Endothelial cell of umbilical vein (primary cell): Measurements from ENCODE around the gene MGST3. TPM values are rescaled to one million over a fixed set of nuclear protein-coding genes. Genes with fewer than 3 reads are reported as not detected.

Source experiments
- BruUV-seq: library from RNA; stranded (reverse); fragments of 400-500 nt; replicated peaks from 2 replicates; lab custom pipeline; 2021; lab: Mats Ljungman, UMichigan
- CTCF ChIA-PET: fragments of 300-600, 350-600 bp; sonication (Branson Sonifier 250); formaldehyde crosslinking; loops from one replicate; lab custom pipeline; 2021; ENCODE audit warnings: antibody characterized with exemption, inconsistent platforms; lab: Charles Lee
- POLR2A ChIA-PET: fragments of 300-600, 350-600 bp; sonication (Branson Sonifier 250); formaldehyde crosslinking; loops from one replicate; lab custom pipeline; 2021; ENCODE audit warnings: antibody characterized with exemption, inconsistent platforms; lab: Charles Lee
- DNase-seq: peaks from one replicate; pipeline ENCODE4 v3.0.0-alpha.2; 2011; ENCODE audit warnings: low read depth, low spot score
- FAIRE-seq: peaks from 2 replicates; lab custom pipeline; 2011; peaks lifted over from hg19 to GRCh38; lab: Jason Lieb, UNC
- H2AFZ ChIP-seq: 2 replicates; pipeline ENCODE4 v1.6.0; 2012; ENCODE audit warnings: low read depth, low read length, control low read depth, inconsistent platforms
- H3K27ac ChIP-seq: 2 replicates; pipeline ENCODE4 v1.5.1; 2011; ENCODE audit warnings: low read depth, mild to moderate bottlenecking, control low read depth, low read length, moderate library complexity; ENCODE audit not compliant: insufficient read depth
- H3K27me3 ChIP-seq, 2 experiments: 2 replicates each; pipeline versions ENCODE4 v1.6.0 to v1.6.1; 2011; ENCODE audit warnings: low read length in 2 of 2, mixed read lengths in 1 of 2; ENCODE audit not compliant: control insufficient read depth in 2 of 2, insufficient read depth in 2 of 2
- H3K36me3 ChIP-seq, 2 experiments: 2 replicates in 1 of 2; 3 replicates in 1 of 2; pipeline ENCODE4 v1.5.1; 2011; ENCODE audit warnings: low read length in 2 of 2, mild to moderate bottlenecking in 1 of 2, moderate library complexity in 1 of 2; ENCODE audit not compliant: control insufficient read depth in 2 of 2, insufficient read depth in 2 of 2; ENCODE audit errors: extremely low read depth in 1 of 2
- H3K4me1 ChIP-seq: 3 replicates; pipeline ENCODE4 v1.5.1; 2011; ENCODE audit warnings: mild to moderate bottlenecking, low read length; ENCODE audit not compliant: control insufficient read depth, insufficient read depth; ENCODE audit errors: extremely low read depth
- H3K4me2 ChIP-seq: 2 replicates; pipeline ENCODE4 v1.6.1; 2011; ENCODE audit warnings: low read length, control low read depth, mixed read lengths; ENCODE audit not compliant: insufficient read depth
- H3K4me3 ChIP-seq, 3 experiments: fragments of 200-600 bp in 1 of 3; sonication (generic), shearing (Covaris generic) in 1 of 3; replicated peaks in 1 of 3; 2 replicates each; pipeline ENCODE4 v1.5.1; 2011 to 2016; ENCODE audit warnings: control low read depth in 3 of 3, low read length in 3 of 3, mild to moderate bottlenecking in 2 of 3, inconsistent platforms in 1 of 3, low read depth in 1 of 3, moderate library complexity in 1 of 3; ENCODE audit not compliant: insufficient read depth in 1 of 3
- H3K79me2 ChIP-seq: 2 replicates; pipeline ENCODE4 v1.6.0; 2012; ENCODE audit warnings: low read length, inconsistent platforms; ENCODE audit not compliant: control insufficient read depth, insufficient read depth
- H3K9ac ChIP-seq: replicated peaks from 2 replicates; pipeline ENCODE3; 2011; ENCODE audit warnings: low read length, control low read depth; ENCODE audit not compliant: insufficient read depth; ENCODE audit errors: extremely low read depth
- H3K9me1 ChIP-seq: replicated peaks from 3 replicates; pipeline ENCODE4 v1.6.0; 2011; ENCODE audit warnings: mild to moderate bottlenecking, low read length; ENCODE audit not compliant: control insufficient read depth, insufficient read depth; ENCODE audit errors: extremely low read depth
- H3K9me3 ChIP-seq: replicated peaks from 2 replicates; pipeline ENCODE4 v1.5.1; 2012; ENCODE audit warnings: low read length, inconsistent platforms; ENCODE audit not compliant: control insufficient read depth, insufficient read depth
- H4K20me1 ChIP-seq: replicated peaks from 2 replicates; pipeline ENCODE3; 2011; ENCODE audit warnings: mild to moderate bottlenecking, low read length; ENCODE audit not compliant: control insufficient read depth, insufficient read depth; ENCODE audit errors: extremely low read depth
- EZH2 ChIP-seq: IDR thresholded peaks from 2 replicates; pipeline ENCODE4 v1.6.1; 2012; ENCODE audit warnings: borderline replicate concordance, low read depth, mild to moderate bottlenecking, moderate library complexity, low read length, inconsistent platforms; ENCODE audit not compliant: severe bottlenecking
- FOS ChIP-seq: IDR thresholded peaks from 2 replicates; pipeline ENCODE4 v1.6.1; 2011; ENCODE audit warnings: mild to moderate bottlenecking, low read length, moderate library complexity, borderline replicate concordance; ENCODE audit not compliant: insufficient read depth
- GATA2 ChIP-seq: IDR thresholded peaks from 2 replicates; pipeline ENCODE4 v1.7.0; 2011; ENCODE audit warnings: low read depth, mild to moderate bottlenecking, moderate library complexity, mixed read lengths, low read length; ENCODE audit not compliant: insufficient read length, insufficient read depth
- JUN ChIP-seq: IDR thresholded peaks from 2 replicates; pipeline ENCODE4 v1.6.1; 2011; ENCODE audit warnings: borderline replicate concordance, low read depth; ENCODE audit not compliant: insufficient read length, insufficient read depth
- MYC ChIP-seq: IDR thresholded peaks from one replicate; pipeline ENCODE4 v1.6.1; 2011; ENCODE audit warnings: mild to moderate bottlenecking, low read depth, low read length
- POLR2A ChIP-seq: IDR thresholded peaks from 2 replicates; pipeline ENCODE4 v1.6.1; 2012; ENCODE audit warnings: low read depth, mild to moderate bottlenecking, control low read depth, low read length
- POLR2AphosphoS5 ChIP-seq: IDR thresholded peaks from 2 replicates; pipeline ENCODE4 v1.6.1; 2012; ENCODE audit warnings: low read depth, mild to moderate bottlenecking, control low read depth, low read length, moderate library complexity; ENCODE audit not compliant: insufficient read depth
- dilution Hi-C: fragments of 300-500 bp; cut with MboI; formaldehyde crosslinking; loops from one replicate; pipeline ENCODE4 v1.15.0; 2019; ENCODE audit warnings: low sequenced_read_pairs; ENCODE audit not compliant: extremely low pct_ligation_motif_present
- intact Hi-C: fragments of 100-400 bp; cut with micrococcal nuclease; formaldehyde crosslinking; loops from one replicate; pipeline ENCODE4 v1.10.0; 2022
- polyA plus RNA-seq, 4 experiments: library from polyadenylated mRNA; depleted of rRNA in 3 of 4; stranded (reverse) in 3 of 4; unstranded in 1 of 4; fragments of >200 nt; gene quantifications; 2 replicates each; pipeline versions ENCODE4 v1.2.1 to v1.2.3, GENCODE V29; 2011 to 2012; ENCODE audit warnings: missing spikeins in 1 of 4
- total RNA-seq: library from RNA; stranded (reverse); gene quantifications from 2 replicates; pipeline ENCODE4 v1.2.3, GENCODE V29; 2021
- TF ChIP-seq, protein P1 (sequence below): IDR thresholded peaks from 2 replicates; pipeline ENCODE4 v1.6.1; 2011; ENCODE audit not compliant: insufficient read depth, insufficient read length
- TF ChIP-seq, protein P2 (sequence below), 2 donors: IDR thresholded peaks; 1 replicate in 1 of 2; 2 replicates in 1 of 2; pipeline ENCODE4 v1.5.1; 2011; ENCODE audit warnings: low read length in 2 of 2, mild to moderate bottlenecking in 2 of 2, moderate library complexity in 2 of 2, control low read depth in 1 of 2, inconsistent platforms in 1 of 2, low read depth in 1 of 2; ENCODE audit not compliant: insufficient read depth in 1 of 2; ENCODE audit errors: extremely low read depth in 1 of 2

Gene MGST3
- total and polyA plus RNA-seq, 2 donors (not counting 3 experiments of a cell fraction or from before 2014, with no cell fraction given): 164 to 288 TPM

DNA sequence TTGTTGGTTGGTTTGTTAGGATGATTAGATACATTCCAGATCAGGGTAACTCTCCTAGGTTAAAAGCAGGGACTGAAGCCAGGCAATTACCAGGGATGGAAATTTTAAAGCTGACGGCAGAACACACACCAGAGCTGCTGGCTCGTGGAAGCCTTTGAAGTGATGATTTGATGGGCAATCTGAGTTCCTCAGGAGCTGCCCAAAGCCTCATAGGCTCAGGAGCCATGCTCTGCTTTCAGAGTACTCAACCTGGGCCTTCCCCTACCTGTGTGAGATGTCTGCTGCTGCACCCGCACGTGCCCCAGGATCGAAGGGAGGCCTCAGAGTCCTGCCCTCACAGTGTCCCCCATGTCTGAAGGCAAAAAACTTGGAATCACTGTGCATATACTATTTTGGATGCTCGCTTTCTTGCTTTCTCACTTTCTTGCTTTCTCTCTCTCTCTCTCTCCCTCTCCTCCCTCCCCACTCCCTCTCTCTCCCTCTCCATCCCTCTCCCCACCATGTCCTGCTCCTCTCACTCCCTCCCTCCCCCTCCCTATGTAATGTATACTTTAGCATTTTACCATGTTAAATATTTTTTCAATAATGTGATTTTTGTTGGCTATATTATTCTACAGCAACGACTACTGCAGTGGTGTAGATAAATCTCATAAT, 18.0 kb downstream of the MGST3 start:
- H3K36me3 ChIP-seq: peaks cover 3 to 9% of the 10 kb centered on the region in 2 experiments
- peaks cover 7% of the 10 kb centered on the region for H3K4me1 ChIP-seq
- peaks cover 20% of the 10 kb centered on the region for H3K79me2 ChIP-seq
- H3K27ac ChIP-seq: no peak overlapping the region
- H3K4me2 ChIP-seq: no peak overlapping the region
- ChIA-PET CTCF (interaction anchor here (1.5 to 1.6 kb wide), 2 partner anchors 9 to 10 kb away, joined by 4 read pairs; no protein-coding TSS in a partner anchor), POLR2A (no interaction called here)
- no peak overlapping the region for H3K9ac ChIP-seq
- H3K9me3 ChIP-seq: no peaks in the 10 kb centered on the region
- DNase-seq: no peak
- no peaks in the 10 kb centered on the region for H3K27me3 ChIP-seq
- TF ChIP-seq EZH2: no peak
- TF ChIP-seq MYC: no peak
- no peak for TF ChIP-seq GATA2
- TF ChIP-seq, protein P1, sequence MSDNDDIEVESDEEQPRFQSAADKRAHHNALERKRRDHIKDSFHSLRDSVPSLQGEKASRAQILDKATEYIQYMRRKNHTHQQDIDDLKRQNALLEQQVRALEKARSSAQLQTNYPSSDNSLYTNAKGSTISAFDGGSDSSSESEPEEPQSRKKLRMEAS: no peak
- TF ChIP-seq JUN: no peak
- no peak for TF ChIP-seq POLR2AphosphoS5
- TF ChIP-seq, protein P2, sequence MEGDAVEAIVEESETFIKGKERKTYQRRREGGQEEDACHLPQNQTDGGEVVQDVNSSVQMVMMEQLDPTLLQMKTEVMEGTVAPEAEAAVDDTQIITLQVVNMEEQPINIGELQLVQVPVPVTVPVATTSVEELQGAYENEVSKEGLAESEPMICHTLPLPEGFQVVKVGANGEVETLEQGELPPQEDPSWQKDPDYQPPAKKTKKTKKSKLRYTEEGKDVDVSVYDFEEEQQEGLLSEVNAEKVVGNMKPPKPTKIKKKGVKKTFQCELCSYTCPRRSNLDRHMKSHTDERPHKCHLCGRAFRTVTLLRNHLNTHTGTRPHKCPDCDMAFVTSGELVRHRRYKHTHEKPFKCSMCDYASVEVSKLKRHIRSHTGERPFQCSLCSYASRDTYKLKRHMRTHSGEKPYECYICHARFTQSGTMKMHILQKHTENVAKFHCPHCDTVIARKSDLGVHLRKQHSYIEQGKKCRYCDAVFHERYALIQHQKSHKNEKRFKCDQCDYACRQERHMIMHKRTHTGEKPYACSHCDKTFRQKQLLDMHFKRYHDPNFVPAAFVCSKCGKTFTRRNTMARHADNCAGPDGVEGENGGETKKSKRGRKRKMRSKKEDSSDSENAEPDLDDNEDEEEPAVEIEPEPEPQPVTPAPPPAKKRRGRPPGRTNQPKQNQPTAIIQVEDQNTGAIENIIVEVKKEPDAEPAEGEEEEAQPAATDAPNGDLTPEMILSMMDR (IDR thresholded peaks at IDR 0.05; ENCODE audit: extremely low read depth in 1 of 2, insufficient read depth in 1 of 2, low read depth in 1 of 2, low read length in 2 of 2): no peak
- TF ChIP-seq POLR2A: no peak
- no peak for TF ChIP-seq FOS
- no peaks in the 10 kb centered on the region for H4K20me1 ChIP-seq
- H2AFZ ChIP-seq: no peak overlapping the region
- dilution Hi-C loops: no loop called here
- intact Hi-C loops: no loop called here
- no peaks in the 10 kb centered on the region for H3K9me1 ChIP-seq
- no peak overlapping the region for H3K4me3 ChIP-seq
- no TSS peak for BruUV-seq
- no peak for FAIRE-seq
